Epithelial cell of proximal tubule (primary cell): ENCODE data around the gene MYL5. TPM values are rescaled to one million over a fixed set of nuclear protein-coding genes. Genes with fewer than 3 reads are reported as not detected.
"Not testable (repeated sequence)": the region's sequence is repeated elsewhere in the genome, so short reads cannot be mapped to it uniquely, and the experiment has no call there.

Experiments
- DNase-seq: peaks from one replicate; pipeline ENCODE4 v3.0.0-alpha.2; 2011; ENCODE audit warnings: low read depth
- H3K4me3 ChIP-seq: 2 replicates; pipeline ENCODE4 v1.5.1; 2011; ENCODE audit warnings: low read depth, mild to moderate bottlenecking, low read length
- CTCF ChIP-seq: conservative IDR thresholded peaks from 2 replicates; pipeline ENCODE4 v1.5.1; 2012; ENCODE audit warnings: low read depth, mild to moderate bottlenecking, low read length
- total RNA-seq: library from RNA; depleted of rRNA; stranded (reverse); fragments of >200 nt; gene quantifications from 2 replicates; pipeline ENCODE4 v1.2.3, GENCODE V29; 2015

The MYL5 gene
- total RNA-seq, 1 donor from 2014 or later: 4.0 TPM

- H3K4me3 ChIP-seq: no peak overlapping the region
- no peak for TF ChIP-seq CTCF
- DNase-seq: no peak
Measured at GRCh38 chr4:703336-704197, 29.2 kb downstream of the MYL5 start.

GRCh38 chr4:704198-704891 lies 30.0 kb downstream of the MYL5 start:
- no peak overlapping the region for H3K4me3 ChIP-seq
- DNase-seq: no peak
- TF ChIP-seq CTCF: no peak

GRCh38 chr4:704971-705277 lies 30.6 kb downstream of the MYL5 start:
- H3K4me3 ChIP-seq: peak overlapping the region; percentile 97

GRCh38 chr4:705278-706082 lies 31.1 kb downstream of the MYL5 start, which contains the start of gene PCGF3:
Gene PCGF3, plus strand, starts transcription at chr4:705832. Its CDS starts 27,849 bp downstream, at chr4:733681.
- TF ChIP-seq CTCF: no peak
- H3K4me3 ChIP-seq: peak within 1 kb of the TSS; percentile 97
- DNase-seq: no peak

More at GRCh38 chr4:704971-705277, 30.6 kb downstream of the MYL5 start:
- no peak for DNase-seq
- no peak for TF ChIP-seq CTCF

GRCh38 chr4:706083-706633 lies 31.8 kb downstream of the MYL5 start:
- H3K4me3 ChIP-seq: peak overlapping the region; percentile 97
- not testable (repeated sequence) for DNase-seq

GRCh38 chr4:706834-707598 lies 32.7 kb downstream of the MYL5 start:
- TF ChIP-seq CTCF: no peak
- peak overlapping the region; percentile 97 for H3K4me3 ChIP-seq
- DNase-seq: no peak
